GM21423 (cell line): ENCODE data around the gene CACNA1C.
"Not testable (repeated sequence)": the region's sequence is repeated elsewhere in the genome, so short reads cannot be mapped to it uniquely, and the experiment has no call there.

Experiments used
- ATAC-seq: cut with Tn5 transposase; IDR thresholded peaks from one replicate; pipeline ENCODE4 v1.9.1; 2021; ENCODE audit warnings: mild to moderate bottlenecking, moderate library complexity; ENCODE audit not compliant: unreplicated experiment

CACNA1C gene

GRCh38 chr12:2110127-2110526 is 57.3 kb downstream of the CACNA1C start:
- no peak for ATAC-seq

- ATAC-seq: no peak
Measured at GRCh38 chr12:2110849-2111566, 58.2 kb downstream of the CACNA1C start.

DNA sequence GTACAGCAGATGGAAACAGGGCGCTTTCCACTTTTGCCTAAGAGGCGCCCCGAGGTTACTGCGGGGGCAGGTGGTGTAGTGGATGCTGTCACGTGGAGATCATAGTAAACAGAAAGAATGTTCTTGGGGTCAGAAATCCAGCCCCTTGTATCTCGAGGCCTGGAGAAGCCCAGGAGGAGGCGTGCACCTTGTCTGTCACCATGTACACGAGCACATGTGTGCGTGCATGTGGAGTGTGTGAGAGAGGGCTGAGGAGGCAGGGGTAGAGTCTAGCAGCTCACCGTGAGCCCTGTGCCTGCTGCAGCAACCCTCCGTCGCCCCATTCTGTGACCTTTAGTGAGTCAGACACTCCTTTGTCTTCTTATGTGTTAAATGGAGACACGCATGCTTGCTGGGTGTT is 59.0 kb downstream of the CACNA1C start:
- ATAC-seq: no peak

- no peak for ATAC-seq
Measured at GRCh38 chr12:2112401-2112800, 59.6 kb downstream of the CACNA1C start.

DNA sequence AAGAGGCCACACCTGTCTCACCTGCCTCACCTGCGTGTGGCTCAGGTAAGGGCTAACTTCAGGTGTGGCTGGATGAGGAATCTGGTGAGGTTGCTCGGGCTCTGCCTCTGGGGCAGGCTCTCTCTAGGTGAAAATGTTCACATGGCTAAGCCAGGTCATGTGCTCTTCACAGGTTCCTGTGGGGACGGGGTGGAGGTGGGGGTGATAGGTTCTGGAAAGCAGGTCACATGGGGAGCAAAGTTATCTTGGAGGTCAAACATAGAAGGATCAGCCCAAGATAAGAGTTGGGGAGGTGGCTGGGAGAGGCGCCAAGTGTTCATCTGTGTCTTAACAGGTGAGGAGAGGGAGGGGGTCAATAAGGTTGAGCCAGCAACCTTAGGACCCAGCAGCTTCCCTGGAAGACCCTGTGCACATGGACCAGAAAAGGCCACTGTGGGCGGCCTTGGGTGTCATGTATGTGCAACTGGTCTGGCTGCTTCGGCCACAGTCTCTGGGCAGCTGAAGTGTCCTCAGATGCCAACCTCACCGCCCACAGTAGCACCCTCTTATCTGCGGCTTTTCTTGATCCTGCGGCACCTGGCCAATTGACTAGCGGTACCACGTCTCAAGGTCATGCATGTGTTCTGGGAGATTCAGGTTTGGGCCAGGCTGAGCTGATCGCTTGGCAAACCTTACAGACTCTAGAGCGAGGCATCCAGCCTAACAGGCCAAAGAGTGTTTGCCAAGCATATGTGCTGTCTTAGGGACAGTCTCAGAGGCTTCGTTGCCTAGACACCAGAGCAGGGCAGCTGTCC is 60.5 kb downstream of the CACNA1C start:
- no peak for ATAC-seq

DNA sequence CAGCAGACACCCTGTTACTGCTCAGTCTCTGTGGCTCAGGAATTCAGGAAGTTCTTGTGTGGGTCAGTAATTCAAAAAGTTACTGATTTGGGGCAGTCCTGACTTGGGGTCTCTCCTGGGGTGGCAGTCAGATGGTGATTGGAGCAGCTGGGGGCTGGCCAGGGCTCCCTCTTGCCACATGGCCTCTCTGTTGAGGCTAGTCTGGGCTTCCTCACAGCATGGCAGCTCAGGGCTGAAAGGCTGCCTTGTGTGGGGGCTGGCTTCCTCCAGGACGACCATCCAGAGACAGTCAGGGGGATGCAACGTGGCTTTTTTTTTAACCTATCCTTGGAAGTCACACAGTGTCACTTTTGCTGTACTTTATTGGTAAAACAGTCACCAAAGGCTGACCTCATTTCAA is 61.3 kb downstream of the CACNA1C start:
- ATAC-seq: no peak

GRCh38 chr12:2115101-2115845 is 62.5 kb downstream of the CACNA1C start:
- no peak for ATAC-seq

DNA sequence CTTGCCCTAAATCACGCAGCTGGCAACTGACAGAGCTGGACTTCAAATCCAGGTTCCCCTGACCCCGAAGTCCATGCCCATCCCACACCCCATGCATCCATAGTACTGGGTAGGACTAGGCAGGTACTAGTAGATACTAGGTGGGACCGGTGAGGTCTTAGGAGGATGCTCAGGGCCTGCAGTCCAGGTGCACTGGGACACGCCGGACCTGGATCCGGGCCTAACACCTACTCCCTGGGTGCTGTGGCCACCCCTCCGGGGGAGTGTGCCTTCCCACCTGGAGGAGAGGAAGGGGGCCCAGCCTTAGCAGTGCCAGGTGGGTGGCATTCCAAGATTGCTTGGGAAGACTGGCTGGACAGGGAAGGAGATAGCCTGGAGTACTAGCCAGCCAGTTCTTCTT is 64.8 kb downstream of the CACNA1C start:
- no peak for ATAC-seq

DNA sequence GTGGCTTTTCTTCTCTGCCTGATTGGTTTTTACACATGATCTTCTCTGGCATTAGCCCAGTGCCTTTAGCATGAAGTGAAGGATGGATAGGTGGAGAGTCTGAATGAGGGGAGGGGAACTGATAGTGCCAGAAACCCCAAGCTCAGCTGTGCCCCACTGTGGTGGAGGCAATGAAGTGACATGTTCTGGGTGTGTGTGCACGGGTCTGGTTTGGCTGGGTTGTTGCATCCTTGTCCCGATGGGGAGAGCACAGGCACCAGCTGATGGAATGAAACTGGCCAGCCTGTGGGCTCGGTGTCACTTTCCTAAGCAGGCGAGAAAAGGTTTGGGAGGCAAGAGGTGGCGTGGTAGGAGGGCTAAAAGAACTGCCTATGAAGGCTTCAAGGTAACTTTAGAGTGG is 65.3 kb downstream of the CACNA1C start:
- ATAC-seq: no peak

DNA sequence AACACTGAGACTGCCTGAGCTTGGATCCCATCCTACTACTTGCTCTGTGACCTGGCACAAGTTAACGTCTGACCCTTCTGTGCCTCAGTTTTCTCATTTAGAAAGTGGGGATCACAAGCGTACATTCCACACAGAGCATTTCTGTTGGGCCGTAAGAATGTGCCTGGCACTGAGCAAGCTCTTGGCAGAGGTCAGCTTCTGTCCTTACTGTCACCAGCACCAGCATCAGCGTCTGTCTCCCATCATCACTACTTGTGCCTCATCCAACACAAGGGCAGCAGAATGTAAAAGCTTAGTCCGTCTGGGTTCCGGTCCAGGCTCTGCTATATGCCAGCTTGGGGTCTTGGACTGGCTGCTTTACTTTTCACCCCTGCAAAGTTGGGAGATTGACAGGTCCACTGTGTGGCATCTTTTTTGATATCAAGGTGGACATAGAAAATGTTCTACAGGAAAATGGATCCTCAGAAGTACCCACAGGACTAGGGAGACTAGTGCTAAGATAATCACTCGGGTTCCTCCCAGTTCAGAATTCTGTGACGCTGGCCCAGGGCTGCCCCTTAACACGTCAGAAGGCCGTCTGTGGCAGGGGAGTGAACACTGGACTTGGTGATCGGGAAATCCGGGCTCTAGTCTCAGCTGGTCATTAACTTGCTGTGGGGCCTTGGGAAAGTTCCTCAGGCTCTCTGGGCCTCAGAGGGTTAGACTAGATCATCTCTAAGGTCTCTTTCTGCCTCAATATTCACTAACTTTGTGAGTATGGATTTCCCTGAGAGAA is 65.9 kb downstream of the CACNA1C start:
- no peak for ATAC-seq

DNA sequence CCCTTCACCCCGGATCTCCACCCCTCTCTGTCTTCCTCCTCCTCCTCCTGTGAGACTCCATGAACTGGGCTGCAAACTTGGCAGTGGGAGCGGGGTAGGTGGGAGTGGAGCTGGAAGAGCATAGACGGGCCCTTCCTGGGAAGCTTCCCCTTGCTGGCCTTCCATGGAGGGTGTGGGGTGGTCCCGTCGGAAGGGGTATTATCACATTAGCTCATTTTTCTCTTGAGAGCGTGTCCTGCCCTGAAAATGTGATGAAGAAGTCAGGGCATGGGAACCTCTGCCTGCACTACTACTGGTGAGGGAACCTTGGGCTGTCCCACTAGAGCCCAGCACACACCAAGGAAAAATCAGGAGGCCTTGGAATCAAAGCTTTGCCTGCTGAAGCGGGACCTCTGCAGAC is 66.5 kb downstream of the CACNA1C start:
- no peak for ATAC-seq

- no peak for ATAC-seq
Measured at GRCh38 chr12:2120982-2121758, 68.4 kb downstream of the CACNA1C start.

DNA sequence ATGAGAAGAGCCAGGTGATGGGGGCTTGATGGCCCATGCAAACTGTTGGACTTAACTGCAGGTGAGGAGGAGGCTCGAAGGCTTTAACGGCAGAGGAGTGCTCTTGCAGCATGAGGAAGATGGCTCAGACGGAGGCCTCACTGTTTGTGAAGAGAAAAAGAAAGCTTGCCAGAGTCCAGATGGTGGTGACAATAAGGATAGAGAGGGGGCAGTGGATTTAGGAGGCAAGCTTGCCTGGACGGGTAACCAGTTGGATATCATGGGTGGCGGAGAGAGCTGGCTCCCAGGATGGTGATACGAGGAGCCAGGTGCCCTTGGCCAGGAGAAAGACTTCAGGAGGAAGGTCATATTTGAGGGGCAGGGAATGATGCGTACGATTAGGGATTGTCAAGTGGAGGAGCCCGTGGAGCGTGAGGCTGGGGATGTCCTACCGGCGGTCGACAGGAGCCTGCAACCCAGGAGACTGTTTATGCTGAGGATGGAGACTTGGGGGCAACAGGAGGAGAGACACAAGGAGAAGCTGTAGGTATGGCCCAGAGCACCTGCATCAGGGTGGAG is 71.8 kb downstream of the CACNA1C start:
- no peak for ATAC-seq

GRCh38 chr12:2125651-2126522 is 73.1 kb downstream of the CACNA1C start:
- no peak for ATAC-seq

DNA sequence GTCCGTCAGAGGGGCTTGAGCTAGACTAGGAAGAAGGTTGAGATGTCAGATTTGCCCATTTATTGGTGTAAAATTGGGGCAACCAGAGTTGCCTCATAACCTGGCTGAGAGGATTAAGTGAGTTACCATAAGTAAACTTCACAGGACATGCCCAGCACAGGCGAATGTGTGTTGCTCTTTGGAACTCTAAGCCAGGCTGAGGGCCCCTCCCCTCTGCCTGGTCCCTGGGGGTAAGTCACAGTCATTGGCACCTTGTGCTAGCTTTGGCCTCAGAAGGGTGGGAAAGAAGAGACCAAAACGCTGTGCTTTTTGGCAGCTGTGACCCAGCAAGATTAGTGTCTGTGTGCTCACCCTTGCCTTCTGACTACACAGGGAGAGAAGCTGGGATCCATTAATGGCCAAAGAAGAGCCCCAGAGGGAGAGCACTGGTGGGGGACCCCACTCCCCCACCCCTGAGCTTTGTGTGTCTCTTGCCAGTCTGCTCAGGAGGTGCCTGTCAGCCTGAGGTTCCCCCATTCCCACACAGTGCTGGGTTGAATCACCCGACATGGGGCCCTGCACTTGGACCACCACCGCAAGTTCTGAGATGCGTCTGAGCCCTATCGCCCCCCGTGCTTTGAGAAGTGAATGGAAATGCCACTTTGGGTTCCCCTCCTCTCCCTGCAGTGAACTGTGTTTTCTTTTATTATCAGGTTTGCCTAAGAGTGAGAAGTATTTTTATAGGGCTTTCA is 74.1 kb downstream of the CACNA1C start:
- ATAC-seq: no peak

DNA sequence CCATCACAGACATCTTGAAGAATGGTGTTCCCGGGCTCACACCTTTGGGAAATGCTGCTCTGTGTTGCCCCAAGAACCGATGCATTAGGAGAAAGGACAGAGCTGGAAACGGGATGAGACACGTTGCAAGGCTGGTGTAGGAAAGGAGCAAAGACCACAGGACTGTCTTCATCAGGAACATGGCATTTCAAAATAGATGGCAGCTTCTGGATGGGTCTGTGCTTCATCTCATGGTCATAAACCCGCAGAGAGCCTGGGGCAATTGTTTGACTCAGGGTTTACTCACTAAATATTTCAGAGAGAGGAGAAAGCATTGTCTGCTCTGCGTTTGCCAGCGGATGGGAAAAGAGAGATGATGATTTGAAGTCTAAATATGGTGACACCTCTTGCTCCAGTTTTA is 76.3 kb downstream of the CACNA1C start:
- ATAC-seq: no peak

DNA sequence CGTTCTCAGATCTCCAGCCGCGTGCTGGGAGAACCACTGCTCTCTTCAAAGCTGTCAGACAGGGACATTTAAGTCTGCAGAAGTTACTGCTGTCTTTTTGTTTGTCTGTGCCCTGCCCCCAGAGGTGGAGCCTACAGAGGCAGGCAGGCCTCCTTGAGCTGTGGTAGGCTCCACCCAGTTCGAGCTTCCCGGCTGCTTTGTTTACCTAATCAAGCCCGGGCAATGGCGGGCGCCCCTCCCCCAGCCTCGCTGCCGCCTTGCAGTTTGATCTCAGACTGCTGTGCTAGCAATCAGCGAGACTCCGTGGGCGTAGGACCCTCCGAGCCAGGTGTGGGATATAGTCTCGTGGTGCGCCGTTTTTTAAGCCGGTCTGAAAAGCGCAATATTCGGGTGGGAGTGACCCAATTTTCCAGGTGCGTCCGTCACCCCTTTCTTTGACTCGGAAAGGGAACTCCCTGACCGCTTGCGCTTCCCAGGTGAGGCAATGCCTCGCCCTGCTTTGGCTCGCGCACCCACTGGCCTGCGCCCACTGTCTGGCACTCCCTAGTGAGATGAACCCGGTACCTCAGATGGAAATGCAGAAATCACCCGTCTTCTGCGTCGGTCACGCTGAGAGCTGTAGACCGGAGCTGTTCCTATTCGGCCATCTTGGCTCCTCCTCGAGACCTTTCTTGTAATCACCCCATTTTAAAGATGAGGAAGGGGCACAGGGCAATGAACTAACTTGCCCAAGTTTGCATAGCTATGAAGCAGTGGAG is 83.1 kb downstream of the CACNA1C start:
- not testable (repeated sequence) for ATAC-seq

DNA sequence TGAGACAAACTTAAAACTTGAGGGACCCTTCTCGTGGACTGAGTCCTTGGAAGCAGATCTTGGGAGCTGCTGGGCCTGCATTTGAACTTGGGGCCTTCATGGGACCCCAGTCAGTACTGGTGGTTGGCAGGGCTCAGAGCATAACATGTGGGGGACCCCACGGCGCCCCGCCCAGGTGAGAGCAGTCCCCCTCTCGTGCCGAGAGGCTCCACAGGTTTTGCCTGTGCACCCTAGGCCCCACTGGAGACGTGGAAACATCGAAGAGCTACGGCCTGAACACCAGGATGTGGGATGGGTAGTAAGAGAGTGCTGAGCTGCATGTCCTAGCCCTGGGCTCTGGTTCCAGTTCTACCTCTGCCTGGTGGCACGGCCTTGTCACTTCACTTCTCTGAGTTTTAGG is 84.1 kb downstream of the CACNA1C start:
- ATAC-seq: no peak
